ENCODE results near the gene BIRC2.

- TF ChIP-seq, protein P1, sequence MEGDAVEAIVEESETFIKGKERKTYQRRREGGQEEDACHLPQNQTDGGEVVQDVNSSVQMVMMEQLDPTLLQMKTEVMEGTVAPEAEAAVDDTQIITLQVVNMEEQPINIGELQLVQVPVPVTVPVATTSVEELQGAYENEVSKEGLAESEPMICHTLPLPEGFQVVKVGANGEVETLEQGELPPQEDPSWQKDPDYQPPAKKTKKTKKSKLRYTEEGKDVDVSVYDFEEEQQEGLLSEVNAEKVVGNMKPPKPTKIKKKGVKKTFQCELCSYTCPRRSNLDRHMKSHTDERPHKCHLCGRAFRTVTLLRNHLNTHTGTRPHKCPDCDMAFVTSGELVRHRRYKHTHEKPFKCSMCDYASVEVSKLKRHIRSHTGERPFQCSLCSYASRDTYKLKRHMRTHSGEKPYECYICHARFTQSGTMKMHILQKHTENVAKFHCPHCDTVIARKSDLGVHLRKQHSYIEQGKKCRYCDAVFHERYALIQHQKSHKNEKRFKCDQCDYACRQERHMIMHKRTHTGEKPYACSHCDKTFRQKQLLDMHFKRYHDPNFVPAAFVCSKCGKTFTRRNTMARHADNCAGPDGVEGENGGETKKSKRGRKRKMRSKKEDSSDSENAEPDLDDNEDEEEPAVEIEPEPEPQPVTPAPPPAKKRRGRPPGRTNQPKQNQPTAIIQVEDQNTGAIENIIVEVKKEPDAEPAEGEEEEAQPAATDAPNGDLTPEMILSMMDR (IDR thresholded peaks at IDR 0.05; ENCODE audit: insufficient read depth, low read depth, low read length) = no peak
- TF ChIP-seq EZH2 (IDR thresholded peaks at IDR 0.05; ENCODE audit: insufficient read depth, low read length) = no peak
Measured at GRCh38 chr11:102426000-102426399, 79.0 kb downstream of the BIRC2 start.

All from astrocyte (in vitro differentiated cells and primary cell).